HG02885 (cell line): ENCODE results near the gene METTL23.
"Not testable (repeated sequence)": the region's sequence is repeated elsewhere in the genome, so short reads cannot be mapped to it uniquely, and the experiment has no call there.

Experiments used
- ATAC-seq: cut with Tn5 transposase; IDR thresholded peaks from one replicate; pipeline ENCODE4 v1.9.1; 2021; ENCODE audit warnings: mild to moderate bottlenecking; ENCODE audit not compliant: unreplicated experiment, poor library complexity

The METTL23 gene

DNA sequence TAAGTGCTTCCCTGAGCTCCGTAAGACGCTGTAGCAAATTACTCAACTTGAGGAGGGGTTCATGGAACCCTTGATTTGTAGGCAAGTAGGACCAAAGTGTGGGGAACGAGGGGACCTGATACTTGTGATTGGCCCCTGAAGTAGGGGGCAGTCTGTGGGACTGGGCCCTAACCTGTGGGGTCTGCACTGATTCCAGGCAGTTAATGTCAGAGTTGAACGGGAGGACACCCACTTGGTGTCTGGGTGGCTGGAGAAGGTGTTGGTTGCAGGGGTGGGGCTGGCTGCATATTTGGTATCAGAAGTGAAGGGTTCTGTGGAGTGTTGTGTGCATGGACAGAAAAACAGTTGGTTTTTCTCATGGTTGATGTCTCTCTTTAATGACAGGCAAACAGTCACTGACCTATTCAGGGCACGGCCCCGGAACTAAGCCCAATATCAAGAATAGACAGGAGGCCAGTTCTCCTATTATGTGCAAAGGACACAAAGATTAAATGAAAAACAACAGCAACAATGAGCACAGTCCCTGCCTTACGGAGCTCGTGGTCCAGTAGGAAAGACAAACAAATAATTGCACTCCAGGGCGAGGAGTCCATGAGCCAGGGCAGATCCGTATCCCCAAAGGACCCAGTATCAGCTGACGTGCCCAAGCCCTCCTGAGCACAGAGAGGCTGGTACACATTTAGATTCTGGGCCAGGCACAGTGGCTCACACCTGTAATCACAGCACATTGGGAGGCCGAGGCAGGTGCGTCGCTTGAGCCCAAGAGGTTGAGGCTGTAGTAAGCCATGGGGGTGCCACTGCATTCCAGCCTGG is 35.1 kb upstream of the METTL23 start:
- ATAC-seq: no peak

DNA sequence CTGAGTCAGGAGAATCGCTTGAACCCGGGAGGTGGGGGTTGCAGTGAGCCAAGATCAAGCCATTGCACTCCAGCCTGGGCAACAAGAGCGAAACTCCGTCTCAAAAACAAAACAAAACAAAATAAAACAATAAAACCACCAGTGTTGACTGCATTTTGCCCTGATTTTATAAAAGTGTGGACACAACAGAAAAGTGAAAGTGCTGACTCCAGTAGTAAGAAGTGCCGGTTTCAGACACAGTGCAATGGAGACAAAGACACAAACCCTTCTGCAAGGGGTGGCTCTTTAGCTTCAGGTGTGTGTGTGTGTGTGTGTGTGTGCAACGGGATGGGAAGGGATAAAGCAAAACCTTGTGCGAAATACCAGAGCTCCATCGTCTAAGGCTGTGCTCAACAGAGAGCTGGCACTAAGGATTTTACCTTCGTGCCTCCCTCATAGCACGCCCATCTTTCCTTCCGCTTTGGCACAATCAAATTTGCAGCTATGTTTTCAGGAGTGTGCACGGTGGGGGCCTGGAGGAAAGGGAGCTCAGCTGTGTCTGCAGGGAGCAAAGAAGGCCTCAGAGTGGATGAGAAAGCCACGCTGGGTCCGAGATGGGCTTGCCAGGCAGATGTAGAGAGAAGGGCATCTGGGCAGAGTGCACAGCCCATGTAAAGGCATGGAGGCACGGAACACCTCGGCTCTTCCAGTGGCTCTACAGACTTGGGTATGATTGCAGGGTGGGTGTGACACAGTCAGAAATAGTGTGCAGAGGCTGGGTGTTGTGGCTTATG is 31.4 kb upstream of the METTL23 start:
- no peak for ATAC-seq

DNA sequence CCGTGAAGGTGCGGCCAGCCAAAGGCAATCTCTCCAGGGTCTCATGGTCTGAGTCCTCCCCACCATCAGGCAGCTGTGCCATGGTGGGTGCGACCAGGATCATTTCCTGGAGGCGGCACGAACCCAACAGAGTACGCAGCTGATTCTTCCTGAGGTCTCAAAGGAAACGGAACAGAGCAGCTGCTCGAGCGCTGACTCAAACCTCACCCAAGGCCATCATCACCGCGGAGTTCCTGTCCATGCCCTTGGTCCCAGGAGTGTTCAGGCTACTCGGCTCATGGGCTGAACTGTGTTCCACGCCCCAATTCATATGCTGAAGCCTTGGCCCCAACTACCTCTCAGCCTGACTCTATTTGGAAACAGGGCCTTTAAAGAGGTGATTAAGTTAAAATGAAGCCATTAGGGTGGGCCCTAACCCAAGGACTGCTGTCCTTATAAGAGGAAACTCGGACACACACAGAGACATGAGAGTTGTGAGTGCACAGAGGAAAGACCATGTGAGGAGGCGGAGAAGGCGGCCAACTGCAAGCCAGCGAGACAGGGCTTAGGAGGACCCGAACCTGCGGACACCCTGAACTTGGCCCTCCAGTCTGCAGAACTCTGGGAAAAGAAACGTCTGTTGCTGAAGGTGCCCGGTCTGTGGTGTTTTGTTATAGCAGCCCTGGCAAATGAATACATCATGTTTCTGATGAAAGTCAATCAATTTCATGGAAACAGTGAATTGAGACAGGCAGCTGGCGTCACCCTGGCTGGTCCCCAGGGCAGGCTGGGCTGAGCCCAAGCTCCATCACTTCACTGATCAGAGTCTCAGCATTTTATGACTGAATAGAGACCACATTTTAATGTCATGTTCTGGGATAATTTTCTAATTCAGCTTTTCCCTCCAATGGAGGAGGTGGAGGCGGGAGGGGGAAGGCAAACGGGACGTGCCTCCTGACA is 29.6 kb upstream of the METTL23 start:
- ATAC-seq: peak; percentile 36

DNA sequence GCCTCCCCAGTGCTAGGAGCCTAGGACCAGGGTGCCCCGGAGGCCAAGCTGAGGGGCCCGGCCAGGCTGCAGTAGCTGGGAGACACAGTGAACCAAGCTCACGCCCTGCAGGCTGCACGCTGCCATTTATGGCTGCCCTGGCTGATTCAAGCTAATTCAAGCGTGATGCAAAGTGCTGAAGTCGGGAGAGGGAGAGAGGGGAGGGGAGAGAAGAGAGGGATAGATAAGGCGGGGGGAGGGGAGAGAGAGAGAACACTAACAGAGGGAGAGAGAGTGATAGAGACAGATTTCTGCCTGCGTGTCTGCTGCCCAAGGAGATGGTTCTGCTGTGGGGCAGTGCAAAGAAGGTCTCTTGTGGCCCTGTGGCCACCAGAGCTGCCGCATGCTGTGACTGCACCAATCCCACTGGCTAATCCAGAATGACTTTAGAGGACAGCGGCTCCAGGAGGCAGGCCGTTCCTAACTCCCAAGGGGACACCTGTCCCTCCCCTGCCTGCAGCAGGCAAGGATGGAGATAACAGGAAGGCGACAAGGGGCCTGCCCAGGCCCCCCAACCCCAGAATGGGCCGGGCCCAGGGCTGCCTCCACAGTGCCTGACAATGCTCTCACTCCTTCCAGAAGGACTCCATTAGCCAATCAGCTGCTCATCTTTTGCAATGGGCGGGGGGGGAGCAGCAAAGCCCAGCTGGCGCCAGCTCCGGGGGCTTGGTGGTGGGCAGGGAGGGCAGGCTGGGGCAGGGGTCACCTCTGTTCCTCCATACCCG is 28.8 kb upstream of the METTL23 start:
- no peak for ATAC-seq

DNA sequence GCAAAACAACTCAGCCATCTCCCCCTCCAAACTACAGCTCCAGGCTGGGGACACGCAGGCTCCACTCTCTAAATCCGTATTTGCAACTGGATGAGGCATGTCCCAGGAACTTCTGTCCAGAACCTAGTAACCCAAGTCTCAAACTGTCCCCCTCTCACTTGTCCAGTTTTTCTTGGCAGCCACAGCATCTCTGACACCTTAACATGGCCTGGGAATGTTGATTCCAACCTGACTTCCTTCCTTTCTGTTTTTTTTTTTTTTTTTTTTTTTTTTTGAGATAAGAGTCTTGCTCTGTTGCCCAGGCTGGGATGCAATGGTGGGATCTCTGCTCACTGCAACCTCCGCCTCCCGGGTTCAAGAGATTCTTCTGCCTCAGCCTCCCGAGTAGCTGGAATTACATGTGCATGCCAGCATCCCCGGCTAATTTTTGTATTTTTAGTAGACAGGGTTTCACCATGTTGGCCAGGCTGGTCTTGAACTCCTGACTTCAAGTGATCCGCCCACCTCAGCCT is 28.1 kb upstream of the METTL23 start:
- not testable (repeated sequence) for ATAC-seq

DNA sequence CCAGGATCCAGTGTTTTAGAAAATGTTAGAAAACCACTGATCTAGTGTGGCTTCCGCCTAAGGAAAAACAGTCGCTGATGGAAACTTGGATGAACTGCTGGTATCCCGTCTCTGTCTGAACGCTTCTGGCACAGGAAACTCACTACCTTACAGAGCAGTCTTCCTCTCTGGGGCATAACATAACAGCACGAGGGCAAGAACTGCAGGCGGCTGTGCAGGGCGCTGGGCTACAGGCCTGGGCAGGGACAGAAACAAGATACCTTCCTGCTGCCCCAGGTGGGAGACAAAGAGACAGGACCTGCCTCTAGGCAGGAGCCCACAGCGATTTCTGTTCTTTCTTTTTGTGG is 26.4 kb upstream of the METTL23 start:
- no peak for ATAC-seq

DNA sequence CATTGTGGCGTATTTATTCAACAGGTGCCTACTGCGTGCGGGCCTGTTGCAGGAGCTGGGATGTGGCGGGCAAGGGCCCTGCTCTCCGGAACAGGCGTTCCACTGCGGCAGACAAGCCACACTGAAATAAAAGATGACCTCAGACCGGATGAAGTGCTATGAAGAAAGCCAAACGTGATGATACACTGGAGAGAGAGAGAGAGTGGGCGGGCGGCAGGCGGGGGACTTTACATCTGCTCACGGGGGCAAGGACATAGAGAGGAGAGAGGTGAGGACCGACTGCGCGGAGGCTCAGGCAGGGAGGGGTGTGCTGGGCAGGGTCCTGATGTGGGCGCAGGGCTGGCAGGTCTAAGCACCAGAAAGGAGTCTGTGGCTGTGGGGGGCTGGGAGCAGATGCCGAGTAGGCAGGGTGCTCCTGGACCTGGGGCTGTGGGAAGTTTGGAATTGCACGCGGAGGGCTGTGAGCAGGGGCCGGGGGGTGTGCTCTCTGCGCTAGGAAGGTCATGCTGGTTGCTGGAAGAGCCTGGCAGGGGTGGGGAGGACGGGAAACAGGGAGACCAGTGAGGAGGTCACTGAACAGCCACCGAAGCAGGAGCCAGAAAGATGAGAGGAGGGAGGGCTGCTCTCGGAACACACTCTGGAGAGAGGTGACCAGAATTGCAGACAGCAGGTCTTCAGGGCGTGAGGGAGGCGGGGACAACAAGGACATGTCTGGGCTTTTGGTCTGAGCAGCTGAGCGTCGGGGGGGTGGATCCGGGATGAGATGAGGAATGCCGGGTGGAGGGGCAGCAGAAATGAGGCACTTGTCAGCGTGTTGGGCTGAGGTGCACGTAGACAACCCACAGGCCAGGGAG is 25.8 kb upstream of the METTL23 start:
- no peak for ATAC-seq

DNA sequence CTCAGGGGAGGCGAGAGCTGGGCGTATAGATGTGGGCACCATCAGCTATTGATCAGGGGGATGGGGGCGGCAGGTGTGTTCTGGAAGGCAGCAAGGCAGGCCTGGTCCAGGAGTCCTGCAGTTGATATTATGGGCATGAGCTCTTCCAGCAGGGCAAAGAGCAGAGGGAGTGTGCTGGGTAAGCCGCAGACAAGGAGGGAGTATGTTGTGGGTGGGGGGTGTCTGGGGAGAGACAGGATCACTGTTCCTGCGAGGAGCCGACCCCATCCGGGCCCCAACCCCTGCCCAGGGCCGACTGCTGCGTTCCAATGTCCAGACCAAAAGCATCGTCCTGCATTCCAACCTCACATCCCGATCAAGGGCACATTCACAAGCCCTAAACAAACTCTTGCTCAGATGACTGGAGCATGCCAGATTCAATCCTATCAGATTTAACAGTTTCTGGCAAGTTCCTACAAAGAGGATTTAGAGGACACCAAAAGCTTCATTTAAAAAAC is 25.1 kb upstream of the METTL23 start:
- ATAC-seq: no peak

DNA sequence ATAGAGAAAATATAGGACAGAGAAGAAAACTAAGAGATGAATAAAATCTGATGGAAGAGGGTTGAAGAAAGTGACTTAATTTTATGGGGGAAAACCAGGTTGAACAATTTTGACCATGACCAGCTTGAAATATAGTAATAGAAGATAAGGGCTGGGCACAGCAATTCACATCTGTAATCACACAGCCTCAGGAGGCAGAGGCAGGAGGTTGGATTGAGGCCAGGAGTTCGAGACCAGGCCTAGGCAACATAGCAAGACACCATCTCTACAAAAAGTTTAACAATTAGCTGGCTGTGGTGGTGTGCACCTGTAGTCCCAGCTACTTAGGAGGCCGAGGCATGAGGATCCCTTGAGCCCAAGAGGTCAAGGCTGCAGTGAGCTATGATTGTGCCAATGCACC is 24.6 kb upstream of the METTL23 start:
- no peak for ATAC-seq

DNA sequence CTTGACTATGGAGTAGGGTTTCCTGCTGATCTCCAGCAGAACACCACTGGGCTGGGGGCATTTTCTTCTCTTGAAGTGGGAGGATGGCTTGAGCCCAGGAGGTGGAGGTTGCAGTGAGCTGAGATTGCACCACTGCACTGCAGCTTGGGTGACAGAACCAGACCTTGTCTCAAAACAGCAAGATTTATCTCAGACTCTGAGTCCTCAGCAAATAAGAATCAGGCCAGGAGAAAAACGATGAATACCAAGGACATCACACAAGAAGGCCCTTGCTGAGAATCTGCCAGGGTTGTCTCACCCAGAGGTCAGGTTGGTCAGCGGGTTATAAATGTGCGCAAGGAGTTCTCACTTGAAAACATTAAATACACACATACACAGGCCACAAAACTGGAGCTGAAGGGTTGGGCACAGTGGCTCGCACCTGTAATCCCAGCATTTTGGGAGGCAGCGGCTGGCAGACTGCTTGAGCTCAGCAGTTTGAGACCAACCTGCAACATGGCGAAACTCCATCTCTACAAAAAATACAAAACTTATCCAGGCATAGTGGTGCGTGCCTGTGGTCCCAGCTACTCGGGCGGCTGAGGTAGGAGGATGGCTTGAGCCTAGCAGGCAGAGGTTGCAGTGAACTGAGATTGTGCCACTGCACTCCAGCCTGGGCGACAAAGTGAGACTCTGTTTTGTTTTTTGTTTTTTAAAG is 23.6 kb upstream of the METTL23 start:
- no peak for ATAC-seq

DNA sequence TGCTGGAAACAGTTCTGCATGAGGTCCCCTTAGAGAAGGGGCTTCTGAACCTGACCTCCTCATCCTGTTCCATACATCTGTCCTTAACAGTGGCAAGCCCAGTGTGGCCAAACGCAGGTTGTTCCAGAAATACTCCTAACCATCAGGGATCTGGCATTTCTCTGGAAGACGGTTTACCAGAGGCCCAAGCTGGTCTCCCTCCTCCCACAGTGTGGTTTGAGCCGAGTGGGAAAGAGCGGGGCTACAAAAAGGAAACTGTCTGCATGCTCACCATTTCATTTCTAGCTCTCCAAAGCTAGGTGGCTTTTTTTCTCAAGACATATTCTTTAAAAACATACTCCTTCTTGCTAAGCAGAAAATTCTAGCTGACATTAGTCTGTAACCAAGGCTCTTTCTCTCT is 21.8 kb upstream of the METTL23 start:
- ATAC-seq: no peak

DNA sequence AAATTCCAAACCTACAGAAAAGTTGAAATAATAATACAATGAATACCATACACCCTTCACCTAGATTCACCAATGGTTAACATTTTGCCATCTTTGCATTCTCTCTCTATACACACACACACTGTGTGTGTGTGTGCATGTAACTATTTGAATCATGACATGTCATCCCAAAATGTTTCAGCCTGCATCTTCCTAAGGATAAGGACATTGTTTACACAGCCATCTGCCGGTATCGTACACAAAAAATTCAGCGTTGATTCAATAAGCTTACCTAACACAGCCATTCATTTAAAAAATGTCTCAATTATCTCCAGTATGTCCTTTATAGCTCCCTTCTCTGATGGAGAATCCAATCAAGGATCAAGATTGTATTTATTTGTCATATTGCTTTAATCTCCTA is 19.8 kb upstream of the METTL23 start:
- ATAC-seq: no peak

DNA sequence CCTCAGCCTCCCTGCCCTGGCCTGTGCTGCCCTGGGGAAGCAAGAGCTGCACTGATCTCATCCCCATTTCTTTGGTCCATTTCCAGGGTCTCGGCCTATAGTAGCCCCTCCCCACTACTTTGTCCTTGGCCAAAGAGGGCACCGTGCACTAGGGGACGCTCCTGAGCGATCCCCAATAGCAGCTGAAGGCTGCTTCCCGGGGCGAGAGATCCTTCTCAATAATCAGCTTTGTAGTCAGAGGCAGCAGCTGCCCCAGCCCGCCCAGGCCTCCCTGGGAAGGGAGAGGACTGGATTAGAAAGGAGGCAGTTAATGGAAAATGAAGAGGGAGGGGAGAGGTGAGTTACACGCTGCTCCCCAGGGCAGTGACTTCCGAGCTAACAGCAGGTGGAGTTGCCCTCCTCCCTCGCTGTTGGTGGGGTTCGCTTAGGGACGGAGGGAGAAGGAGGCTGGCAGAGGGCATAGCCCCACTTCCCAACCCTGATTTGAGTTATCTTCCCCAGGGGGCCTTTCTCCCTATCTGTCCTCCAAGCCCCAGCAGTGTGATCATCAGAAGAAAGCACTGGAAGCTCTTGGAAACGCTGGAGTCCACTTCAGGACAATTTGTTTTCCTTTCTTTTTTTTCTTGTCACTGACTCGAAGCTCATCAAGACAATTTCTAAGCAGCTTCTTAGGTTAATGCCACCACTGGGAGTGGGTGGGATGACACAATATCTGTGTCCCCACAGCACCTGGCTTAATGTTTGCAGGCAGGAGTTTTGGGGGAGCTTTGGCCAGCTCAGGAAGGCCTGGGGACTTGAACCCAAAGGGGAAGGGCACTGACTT is 18.4 kb upstream of the METTL23 start:
- no peak for ATAC-seq

DNA sequence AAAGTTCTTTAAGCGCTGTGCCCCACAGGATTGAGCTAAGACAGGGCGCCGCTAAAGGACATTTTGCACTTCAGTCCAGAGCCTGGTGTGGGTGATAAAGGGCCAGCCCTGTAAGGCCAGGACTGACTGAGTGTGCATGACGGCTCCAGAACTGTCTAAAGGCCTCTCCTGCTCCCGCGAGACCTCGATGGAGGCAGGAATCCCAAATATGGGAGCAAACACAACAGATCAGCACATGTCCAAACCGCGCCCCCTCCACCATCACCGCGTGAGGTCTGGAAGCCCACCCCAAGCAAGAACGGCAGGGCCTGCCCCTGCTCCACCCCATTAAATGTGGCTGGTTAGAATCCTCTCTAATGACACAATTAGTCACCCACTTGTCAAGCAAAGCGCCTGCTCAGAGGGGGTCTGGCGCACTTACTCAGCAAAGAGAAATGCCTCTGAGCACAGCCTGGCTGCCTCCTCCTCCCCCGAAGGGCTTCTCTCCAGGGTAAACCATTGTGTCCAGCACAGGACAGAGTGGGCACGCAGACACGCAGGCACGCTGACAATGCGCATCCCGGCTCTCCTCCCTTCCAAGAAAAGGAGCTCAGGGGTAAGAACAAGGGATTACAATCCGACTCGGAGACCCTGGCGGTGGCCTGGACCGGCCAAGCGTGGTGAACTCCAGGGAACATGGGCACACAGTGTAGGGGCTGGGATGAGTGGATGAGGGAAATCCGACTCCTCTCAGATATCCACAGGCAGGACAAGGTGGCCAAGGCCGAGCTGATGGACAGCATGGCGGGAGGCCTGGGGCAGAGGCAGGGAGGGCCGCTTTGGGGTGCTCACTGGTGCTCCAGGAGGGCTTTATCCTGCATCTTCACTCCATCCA is 17.3 kb upstream of the METTL23 start:
- no peak for ATAC-seq

DNA sequence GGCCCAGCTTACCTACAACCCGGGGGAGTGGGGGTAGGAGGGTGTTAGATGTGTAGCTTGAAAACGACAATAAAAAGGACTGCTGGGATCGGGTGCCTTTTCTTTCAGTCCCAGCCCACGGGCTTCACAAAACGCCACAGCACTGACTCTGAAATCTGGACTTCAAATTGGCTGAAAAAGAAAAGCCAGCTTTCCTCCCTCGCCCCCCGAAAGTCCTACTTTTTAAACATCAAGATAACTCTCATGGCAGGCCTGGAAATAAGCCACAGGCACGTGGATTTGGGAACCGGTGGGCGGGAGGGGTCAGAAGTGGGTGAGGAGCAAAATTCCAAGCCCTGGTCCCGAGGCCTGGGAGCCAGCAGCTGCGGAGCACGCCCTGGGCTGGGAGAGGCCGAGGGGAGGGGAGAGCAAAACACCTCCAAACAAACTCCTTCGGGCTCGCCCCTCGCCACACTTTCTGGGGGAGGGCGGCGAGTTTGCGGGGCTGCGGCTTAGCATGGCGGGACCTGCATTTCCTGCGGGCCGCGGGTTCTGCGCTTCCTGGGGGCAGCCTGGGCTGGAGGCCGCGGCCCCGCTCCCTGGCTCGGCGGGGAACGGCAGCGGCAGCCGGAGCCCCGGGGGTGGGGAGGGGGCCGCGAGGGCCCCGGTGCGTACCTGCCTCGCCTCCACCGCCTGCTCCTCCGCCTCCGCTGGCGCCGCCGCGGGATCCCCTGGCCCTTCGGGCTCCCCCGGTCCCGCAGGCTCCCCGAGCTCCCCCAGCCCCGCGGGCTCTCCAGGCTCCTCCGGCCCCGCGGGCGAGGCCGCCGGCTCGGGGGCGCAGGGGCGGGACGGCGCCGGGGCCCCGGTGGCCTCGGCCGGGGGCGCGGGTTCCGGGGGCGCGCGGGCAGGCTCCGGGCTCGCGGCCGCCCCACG is 16.4 kb upstream of the METTL23 start:
- not testable (repeated sequence) for ATAC-seq
